H9 (cell line): ENCODE data around the gene HSPA2. TPM values are rescaled to one million over a fixed set of nuclear protein-coding genes. Genes with fewer than 3 reads are reported as not detected.

Experiments
- DNase-seq: peaks from one replicate; pipeline ENCODE4 v3.0.0-alpha.2; 2017
- H2AFZ ChIP-seq: one replicate; pipeline ENCODE4 v1.6.1; 2013; ENCODE audit warnings: mild to moderate bottlenecking, low read length, control low read depth, moderate library complexity
- H2AK5ac ChIP-seq: 2 replicates; pipeline ENCODE4 v1.6.1; 2013; ENCODE audit warnings: low read length, control low read depth, mixed read lengths; ENCODE audit not compliant: insufficient read length
- H2BK120ac ChIP-seq: one replicate; pipeline ENCODE4 v1.6.1; 2013; ENCODE audit warnings: low read depth, mild to moderate bottlenecking, low read length, control low read depth, inconsistent platforms; ENCODE audit not compliant: poor library complexity, severe bottlenecking
- H2BK12ac ChIP-seq: 2 replicates; pipeline ENCODE4 v1.6.1; 2013; ENCODE audit warnings: low read length, control low read depth, mixed read lengths, low read depth; ENCODE audit not compliant: insufficient read length
- H2BK15ac ChIP-seq: 2 replicates; pipeline ENCODE4 v1.6.1; 2013; ENCODE audit warnings: low read depth, low read length, control low read depth
- H2BK20ac ChIP-seq: one replicate; pipeline ENCODE4 v1.6.1; 2013; ENCODE audit warnings: low read depth, mild to moderate bottlenecking, low read length, control low read depth, inconsistent platforms; ENCODE audit not compliant: poor library complexity, severe bottlenecking
- H2BK5ac ChIP-seq: 2 replicates; pipeline ENCODE4 v1.6.1; 2013; ENCODE audit warnings: low read length, control low read depth, mixed read lengths; ENCODE audit not compliant: insufficient read length
- H3K14ac ChIP-seq: 2 replicates; pipeline ENCODE4 v1.6.1; 2013; ENCODE audit warnings: low read length, control low read depth; ENCODE audit not compliant: insufficient read depth
- H3K18ac ChIP-seq: 2 replicates; pipeline ENCODE4 v1.6.1; 2013; ENCODE audit warnings: low read depth, mild to moderate bottlenecking, mixed read lengths, low read length, control low read depth; ENCODE audit not compliant: insufficient read length
- H3K23ac ChIP-seq: 2 replicates; pipeline ENCODE4 v1.6.1; 2013; ENCODE audit warnings: low read length, control low read depth, mixed read lengths, low read depth; ENCODE audit not compliant: insufficient read length
- H3K23me2 ChIP-seq: 2 replicates; pipeline ENCODE4 v1.6.1; 2013; ENCODE audit warnings: low read depth, mild to moderate bottlenecking, mixed read lengths, low read length, control low read depth; ENCODE audit not compliant: insufficient read length, poor library complexity, severe bottlenecking
- H3K27ac ChIP-seq: 2 replicates; pipeline ENCODE4 v1.5.1; 2013; ENCODE audit warnings: low read length, control low read depth, mixed read lengths, low read depth; ENCODE audit not compliant: insufficient read length
- H3K27me3 ChIP-seq: 2 replicates; pipeline ENCODE4 v1.6.1; 2013; ENCODE audit warnings: low read length, control low read depth, inconsistent platforms; ENCODE audit not compliant: insufficient read depth
- H3K4ac ChIP-seq: 2 replicates; pipeline ENCODE4 v1.6.1; 2013; ENCODE audit warnings: low read depth, mild to moderate bottlenecking, control low read depth, inconsistent platforms, low read length, moderate library complexity
- H3K4me1 ChIP-seq: 2 replicates; pipeline ENCODE4 v1.6.1; 2013; ENCODE audit warnings: low read length, control low read depth, inconsistent platforms; ENCODE audit not compliant: insufficient read depth
- H3K4me2 ChIP-seq: 2 replicates; pipeline ENCODE4 v1.6.1; 2013; ENCODE audit warnings: low read length, control low read depth, mixed read lengths; ENCODE audit not compliant: insufficient read length, insufficient read depth
- H3K56ac ChIP-seq: 2 replicates; pipeline ENCODE4 v1.6.1; 2013; ENCODE audit warnings: low read depth, mild to moderate bottlenecking, mixed read lengths, low read length, control low read depth; ENCODE audit not compliant: insufficient read length
- H3K79me1 ChIP-seq: 2 replicates; pipeline ENCODE4 v1.6.1; 2013; ENCODE audit warnings: low read depth, mild to moderate bottlenecking, moderate library complexity, low read length, control low read depth, inconsistent platforms; ENCODE audit not compliant: insufficient read depth, poor library complexity, severe bottlenecking
- H3K79me2 ChIP-seq: 2 replicates; pipeline ENCODE4 v1.6.1; 2013; ENCODE audit warnings: low read length, control low read depth, inconsistent platforms; ENCODE audit not compliant: insufficient read depth
- H3K9ac ChIP-seq: 2 replicates; pipeline ENCODE4 v1.6.1; 2013; ENCODE audit warnings: low read length, control low read depth, mixed read lengths; ENCODE audit not compliant: insufficient read length; ENCODE audit errors: extremely low read depth
- H3K9me3 ChIP-seq: one replicate; pipeline ENCODE4 v1.6.1; 2013; ENCODE audit warnings: low read depth, low read length, inconsistent platforms; ENCODE audit not compliant: control insufficient read depth
- H3T11ph ChIP-seq: one replicate; pipeline ENCODE4 v1.6.1; 2013; ENCODE audit warnings: mild to moderate bottlenecking, low read length, control low read depth, inconsistent platforms
- H4K20me1 ChIP-seq: one replicate; pipeline ENCODE4 v1.6.1; 2013; ENCODE audit not compliant: control insufficient read depth, insufficient read length, insufficient read depth
- H4K5ac ChIP-seq: 2 replicates; pipeline ENCODE4 v1.6.1; 2013; ENCODE audit warnings: low read depth, mild to moderate bottlenecking, mixed read lengths, low read length, control low read depth; ENCODE audit not compliant: insufficient read length
- H4K8ac ChIP-seq: replicated peaks from 2 replicates; pipeline ENCODE4 v1.6.1; 2013; ENCODE audit warnings: low read length, control low read depth, mixed read lengths, low read depth; ENCODE audit not compliant: insufficient read length
- H4K91ac ChIP-seq: 2 replicates; pipeline ENCODE4 v1.6.1; 2013; ENCODE audit warnings: low read depth, mild to moderate bottlenecking, moderate library complexity, mixed read lengths, low read length, control low read depth; ENCODE audit not compliant: insufficient read length
- H3K27ac Mint-ChIP-seq, 3 experiments: 2 replicates in 2 of 3; 3 replicates in 1 of 3; pipeline ENCODE4 v1.8.0; 2020 to 2021; ENCODE audit warnings: mixed read lengths in 3 of 3, mild to moderate bottlenecking in 1 of 3, moderate library complexity in 1 of 3
- H3K27me3 Mint-ChIP-seq: 2 replicates; pipeline ENCODE4 v1.8.0; 2021; ENCODE audit warnings: low read depth, mild to moderate bottlenecking, moderate library complexity, mixed read lengths
- H3K36me3 Mint-ChIP-seq, 3 experiments: 2 replicates in 2 of 3; 3 replicates in 1 of 3; pipeline ENCODE4 v1.8.0; 2020 to 2021; ENCODE audit warnings: low read depth in 3 of 3, mixed read lengths in 3 of 3; ENCODE audit not compliant: insufficient read depth in 1 of 3
- H3K4me1 Mint-ChIP-seq, 2 experiments: 2 replicates each; pipeline ENCODE4 v1.8.0; 2020; ENCODE audit warnings: mixed read lengths in 2 of 2
- H3K4me3 Mint-ChIP-seq, 2 experiments: 2 replicates in 1 of 2; 3 replicates in 1 of 2; pipeline ENCODE4 v1.8.0; 2020 to 2021; ENCODE audit warnings: mild to moderate bottlenecking in 2 of 2, mixed read lengths in 2 of 2, moderate library complexity in 1 of 2
- H3K9me3 Mint-ChIP-seq, 2 experiments: 2 replicates in 1 of 2; 3 replicates in 1 of 2; pipeline ENCODE4 v1.8.0; 2020; ENCODE audit warnings: mild to moderate bottlenecking in 2 of 2, mixed read lengths in 2 of 2, moderate library complexity in 1 of 2
- CTCF ChIP-seq: fragments of 200-600 bp; sonication (generic); conservative IDR thresholded peaks from 3 replicates; pipeline ENCODE4 v1.8.0; 2021; ENCODE audit warnings: antibody characterized with exemption, mild to moderate bottlenecking
- WGBS: extraction: QIAGEN DNeasy Blood & Tissue Kit; methylation state at CpG from one replicate; pipeline ENCODE4 v1.1.7; 2013; ENCODE audit warnings: missing lambda C conversion rate, low lambda C conversion rate, mixed read lengths; ENCODE audit not compliant: insufficient read length; ENCODE audit errors: extremely low coverage; 5-methylcytosine and 5-hydroxymethylcytosine counted together
- total RNA-seq: library from RNA; stranded (reverse); gene quantifications from 2 replicates; pipeline ENCODE4 v1.2.1, GENCODE V29; 2021

HSPA2 gene
- total RNA-seq, 1 experiment from 2014 or later = 25.8 TPM

GRCh38 chr14:64520699-64521098 is 19.8 kb upstream of the HSPA2 start:
- no peak overlapping the region for H2BK120ac ChIP-seq
- H2BK12ac ChIP-seq = no peak overlapping the region
- H2BK5ac ChIP-seq = no peak overlapping the region
- DNase-seq = no peak
- no peaks in the 10 kb centered on the region for H4K20me1 ChIP-seq
- peaks cover 5% of the 10 kb centered on the region; the same call in 1 of the 2 replicates for H3K79me2 ChIP-seq
- H3K27me3 ChIP-seq = no peaks in the 10 kb centered on the region
- no peak overlapping the region for H4K91ac ChIP-seq
- H3K9ac ChIP-seq = no peak overlapping the region
- no CpG with 5 or more reads among the region's 4 CpGs for WGBS
- H2AFZ ChIP-seq = no peak overlapping the region
- no peak overlapping the region for H3K27ac ChIP-seq
- no peak overlapping the region for H2AK5ac ChIP-seq
- Mint-ChIP-seq H3K4me3 (no peak overlapping the region), H3K9me3 (no peaks in the 10 kb centered on the region), H3K4me1 (no peaks in the 10 kb centered on the region), H3K27ac (no peak overlapping the region), H3K27me3 (no peaks in the 10 kb centered on the region), H3K36me3 (peaks cover 0 to 2% (median 0%) of the 10 kb centered on the region in 3 experiments; a peak in 2 of 7 replicates)
- H3K79me1 ChIP-seq = peaks cover 3% of the 10 kb centered on the region
- no peak overlapping the region for H3K4ac ChIP-seq
- H2BK15ac ChIP-seq = no peak overlapping the region
- H3K4me1 ChIP-seq = no peaks in the 10 kb centered on the region
- no peak overlapping the region for H3K14ac ChIP-seq
- no peak overlapping the region for H4K8ac ChIP-seq
- H3K18ac ChIP-seq = no peak overlapping the region
- no peak overlapping the region for H3K4me2 ChIP-seq
- no peaks in the 10 kb centered on the region for H3K9me3 ChIP-seq
- H3K23ac ChIP-seq = no peak overlapping the region
- no peak overlapping the region for H3K56ac ChIP-seq
- no peak overlapping the region for H2BK20ac ChIP-seq
- H4K5ac ChIP-seq = no peak overlapping the region
- no peak overlapping the region for H3T11ph ChIP-seq
- no peak for TF ChIP-seq CTCF
- no peaks in the 10 kb centered on the region for H3K23me2 ChIP-seq
